NCI-H446 treated with DMSO at 0.1 percent for 48 hours (cell line): ENCODE measurements around the gene IRF2BPL.

ENCODE experiments used
- DNase-seq: peaks from one replicate; lab custom pipeline; 2025; lab: John Stamatoyannopoulos, UW

The IRF2BPL gene

GRCh38 chr14:77011245-77011644 is 17.3 kb downstream of the IRF2BPL start:
- DNase-seq, result no peak

- DNase-seq, result no peak
Measured at GRCh38 chr14:77009014-77009413, 19.5 kb downstream of the IRF2BPL start.

GRCh38 chr14:77008541-77008940 is 20.0 kb downstream of the IRF2BPL start:
- no peak for DNase-seq

- DNase-seq, result no peak
Measured at GRCh38 chr14:77007975-77008421, 20.5 kb downstream of the IRF2BPL start.

GRCh38 chr14:77007183-77007974 is 21.1 kb downstream of the IRF2BPL start:
- no peak for DNase-seq

- DNase-seq, result no peak
Measured at GRCh38 chr14:77006132-77006531, 22.4 kb downstream of the IRF2BPL start.

GRCh38 chr14:77005559-77005958 is 22.9 kb downstream of the IRF2BPL start:
- no peak for DNase-seq

GRCh38 chr14:77004711-77005460 is 23.6 kb downstream of the IRF2BPL start:
- DNase-seq, result no peak

GRCh38 chr14:77003960-77004710 is 24.4 kb downstream of the IRF2BPL start:
- DNase-seq, result no peak

GRCh38 chr14:77002889-77003288 is 25.6 kb downstream of the IRF2BPL start:
- DNase-seq, result no peak

- DNase-seq, result no peak
Measured at GRCh38 chr14:77002335-77002734, 26.2 kb downstream of the IRF2BPL start.

- DNase-seq, result no peak
Measured at GRCh38 chr14:77000340-77001270, 27.9 kb downstream of the IRF2BPL start.

- DNase-seq, result no peak
Measured at GRCh38 chr14:76998910-76999309, 29.6 kb downstream of the IRF2BPL start.

GRCh38 chr14:76997257-76997970 is 31.1 kb downstream of the IRF2BPL start:
- DNase-seq, result no peak

GRCh38 chr14:76996563-76997146 is 31.9 kb downstream of the IRF2BPL start:
- DNase-seq, result no peak

- no peak for DNase-seq
Measured at GRCh38 chr14:76995279-76996035, 33.1 kb downstream of the IRF2BPL start.

GRCh38 chr14:76993752-76994151 is 34.8 kb downstream of the IRF2BPL start:
- no peak for DNase-seq

GRCh38 chr14:76990084-76990483 is 38.4 kb downstream of the IRF2BPL start:
- no peak for DNase-seq

GRCh38 chr14:76987956-76988520 is 40.5 kb downstream of the IRF2BPL start:
- DNase-seq, result no peak
